HFFc6 (cell line): ENCODE results near the gene FBXL17. TPM values are rescaled to one million over a fixed set of nuclear protein-coding genes. Genes with fewer than 3 reads are reported as not detected.

Experiments used
- DNase-seq: peaks from one replicate; pipeline ENCODE4 v3.0.0-alpha.2; 2018
- H3K27ac Mint-ChIP-seq: 2 replicates; pipeline ENCODE4 v1.8.0; 2020; ENCODE audit warnings: mild to moderate bottlenecking, mixed read lengths
- H3K27me3 Mint-ChIP-seq: 2 replicates; pipeline ENCODE4 v1.8.0; 2021; ENCODE audit warnings: mild to moderate bottlenecking, moderate library complexity, mixed read lengths; ENCODE audit not compliant: insufficient read depth
- H3K36me3 Mint-ChIP-seq: 2 replicates; pipeline ENCODE4 v1.8.0; 2021; ENCODE audit warnings: low read depth, mixed read lengths
- H3K4me1 Mint-ChIP-seq: 2 replicates; pipeline ENCODE4 v1.8.0; 2020; ENCODE audit warnings: low read depth, mixed read lengths
- H3K4me3 Mint-ChIP-seq: 2 replicates; pipeline ENCODE4 v1.8.0; 2020; ENCODE audit warnings: mild to moderate bottlenecking, moderate library complexity, mixed read lengths
- H3K9me3 Mint-ChIP-seq: 2 replicates; pipeline ENCODE4 v1.8.0; 2020; ENCODE audit warnings: mild to moderate bottlenecking, mixed read lengths
- total RNA-seq, 6 experiments: library from RNA; stranded (reverse); fragmentation: NEBNext Ultra II Directional; extraction: Animal tissue kit (Norgen Biotek cat#: 25700); gene quantifications; 2 replicates in 1 of 6; 3 replicates in 5 of 6; pipeline ENCODE4 v1.2.3, GENCODE V29; 2021
- TF ChIP-seq, protein P1 (sequence below): fragments of 200-600 bp; sonication (generic); IDR thresholded peaks from 2 replicates; pipeline ENCODE4 v1.5.0; 2021; ENCODE audit warnings: antibody characterized with exemption, mild to moderate bottlenecking

FBXL17 gene
- total RNA-seq, 6 experiments from 2014 or later: 8.2 to 13.1 (median 10.8) TPM

DNA sequence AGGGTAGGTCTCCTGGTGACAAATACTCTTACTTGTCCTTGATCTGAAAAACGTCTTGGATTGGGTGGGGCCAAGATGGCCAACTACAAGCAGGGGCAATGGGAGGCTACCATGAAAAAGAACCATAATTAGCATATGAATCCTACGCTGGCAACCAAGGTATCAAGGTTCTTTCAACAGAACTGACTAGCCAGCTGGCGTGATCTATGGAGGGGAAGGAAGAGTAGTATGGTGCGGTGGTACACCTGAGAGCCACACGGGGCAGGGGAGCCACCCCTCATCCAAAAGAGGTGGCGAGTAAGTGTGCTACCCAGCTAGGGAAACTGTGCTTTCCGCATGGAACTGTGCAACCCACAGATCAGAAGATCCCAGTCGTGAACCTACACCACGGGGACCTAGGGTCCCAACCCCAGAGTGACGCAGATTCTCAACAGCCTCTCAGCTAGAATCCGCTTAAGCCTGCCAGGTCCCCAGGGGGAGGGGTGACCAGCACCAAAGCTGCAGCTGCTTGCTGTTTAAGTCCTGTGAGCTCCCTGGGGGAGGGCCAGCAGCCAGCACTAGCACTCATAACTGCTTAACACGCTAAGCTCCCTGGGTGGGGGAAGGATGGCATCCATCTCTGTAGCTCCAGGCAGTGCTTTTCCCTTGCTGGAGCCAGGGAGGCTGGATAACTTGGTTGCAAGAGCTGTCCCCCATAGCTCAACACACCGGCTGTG lies 334.8 kb downstream of the FBXL17 start:
- H3K36me3 Mint-ChIP-seq: peaks cover 7% of the 10 kb centered on the region
- no peaks in the 10 kb centered on the region for H3K4me1 Mint-ChIP-seq
- DNase-seq: no peak
- peaks cover 42% of the 10 kb centered on the region for H3K9me3 Mint-ChIP-seq
- TF ChIP-seq, protein P1, sequence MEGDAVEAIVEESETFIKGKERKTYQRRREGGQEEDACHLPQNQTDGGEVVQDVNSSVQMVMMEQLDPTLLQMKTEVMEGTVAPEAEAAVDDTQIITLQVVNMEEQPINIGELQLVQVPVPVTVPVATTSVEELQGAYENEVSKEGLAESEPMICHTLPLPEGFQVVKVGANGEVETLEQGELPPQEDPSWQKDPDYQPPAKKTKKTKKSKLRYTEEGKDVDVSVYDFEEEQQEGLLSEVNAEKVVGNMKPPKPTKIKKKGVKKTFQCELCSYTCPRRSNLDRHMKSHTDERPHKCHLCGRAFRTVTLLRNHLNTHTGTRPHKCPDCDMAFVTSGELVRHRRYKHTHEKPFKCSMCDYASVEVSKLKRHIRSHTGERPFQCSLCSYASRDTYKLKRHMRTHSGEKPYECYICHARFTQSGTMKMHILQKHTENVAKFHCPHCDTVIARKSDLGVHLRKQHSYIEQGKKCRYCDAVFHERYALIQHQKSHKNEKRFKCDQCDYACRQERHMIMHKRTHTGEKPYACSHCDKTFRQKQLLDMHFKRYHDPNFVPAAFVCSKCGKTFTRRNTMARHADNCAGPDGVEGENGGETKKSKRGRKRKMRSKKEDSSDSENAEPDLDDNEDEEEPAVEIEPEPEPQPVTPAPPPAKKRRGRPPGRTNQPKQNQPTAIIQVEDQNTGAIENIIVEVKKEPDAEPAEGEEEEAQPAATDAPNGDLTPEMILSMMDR: no peak
- H3K4me3 Mint-ChIP-seq: no peak overlapping the region
- no peak overlapping the region for H3K27ac Mint-ChIP-seq
- H3K27me3 Mint-ChIP-seq: no peaks in the 10 kb centered on the region

DNA sequence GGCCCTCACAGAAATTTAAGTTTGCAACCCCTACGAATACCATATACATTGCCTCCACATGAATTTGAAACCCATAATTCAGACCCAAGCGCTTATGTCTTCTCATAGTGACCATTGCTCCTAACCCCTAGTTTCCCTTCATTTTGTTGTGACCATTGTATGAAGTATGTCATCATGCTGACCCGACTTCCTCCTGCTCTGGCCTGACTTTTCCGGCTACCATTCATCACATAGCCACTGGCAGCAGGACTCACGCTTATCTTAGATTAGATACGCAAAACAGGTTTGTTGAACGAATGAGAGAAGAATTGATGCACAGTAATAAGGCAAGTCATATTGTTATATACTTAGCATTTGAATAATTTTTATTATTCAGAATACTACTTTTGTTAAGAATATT lies 345.4 kb downstream of the FBXL17 start:
- Mint-ChIP-seq H3K27me3 (no peaks in the 10 kb centered on the region), H3K36me3 (no peaks in the 10 kb centered on the region), H3K27ac (no peak overlapping the region), H3K4me3 (no peak overlapping the region), H3K4me1 (no peaks in the 10 kb centered on the region), H3K9me3 (no peaks in the 10 kb centered on the region; the same call in 1 of the 2 replicates)
- TF ChIP-seq, protein P1: no peak
- DNase-seq: no peak

DNA sequence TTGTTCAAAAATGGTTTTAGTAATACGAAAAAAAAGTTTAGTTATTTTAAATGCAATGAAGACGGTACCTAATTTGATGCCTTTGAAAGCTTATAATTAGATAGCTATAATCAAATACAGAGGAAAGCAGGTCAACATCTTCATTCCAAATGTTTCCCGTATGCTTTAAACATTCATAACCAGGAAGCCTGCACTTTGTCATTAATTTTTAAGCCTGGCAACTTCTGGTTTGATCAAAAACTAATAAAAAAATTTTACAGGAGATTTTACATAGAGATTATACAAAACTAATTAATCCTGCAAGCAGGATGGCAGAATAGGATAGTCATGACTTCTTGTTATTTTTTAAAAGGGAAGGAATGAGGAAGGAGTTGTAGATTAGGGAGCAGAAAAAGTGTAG lies 353.0 kb downstream of the FBXL17 start:
- DNase-seq: no peak
- Mint-ChIP-seq H3K9me3 (no peaks in the 10 kb centered on the region; the same call in 1 of the 2 replicates), H3K36me3 (no peaks in the 10 kb centered on the region), H3K27me3 (no peaks in the 10 kb centered on the region; the same call in 1 of the 2 replicates), H3K4me3 (no peak overlapping the region), H3K4me1 (peaks cover 4% of the 10 kb centered on the region; the same call in 1 of the 2 replicates), H3K27ac (no peak overlapping the region)
- TF ChIP-seq, protein P1: no peak

DNA sequence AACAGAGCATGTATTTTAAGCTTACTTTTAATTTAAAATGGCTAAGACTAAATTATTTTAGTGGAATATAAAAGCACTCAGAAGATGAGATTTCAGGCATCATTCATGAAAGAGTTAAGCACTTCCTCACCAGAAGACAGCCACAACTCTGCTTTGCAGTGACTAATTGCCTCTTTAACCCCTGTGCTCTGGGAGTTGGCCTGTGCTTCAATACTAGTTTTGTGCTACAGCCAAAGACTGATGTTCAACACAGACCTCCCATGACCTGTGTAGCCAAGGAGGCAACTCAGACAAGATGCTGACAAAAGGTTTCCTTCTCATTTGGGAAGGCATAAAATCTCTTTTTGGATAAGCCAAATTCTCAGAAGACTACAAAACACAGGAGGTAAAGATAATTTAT lies 353.5 kb downstream of the FBXL17 start:
- no peaks in the 10 kb centered on the region; the same call in 1 of the 2 replicates for H3K27me3 Mint-ChIP-seq
- no peaks in the 10 kb centered on the region for H3K36me3 Mint-ChIP-seq
- no peaks in the 10 kb centered on the region; the same call in 1 of the 2 replicates for H3K9me3 Mint-ChIP-seq
- peaks cover 4% of the 10 kb centered on the region; the same call in 1 of the 2 replicates for H3K4me1 Mint-ChIP-seq
- H3K27ac Mint-ChIP-seq: no peak overlapping the region
- no peak for DNase-seq
- no peak overlapping the region for H3K4me3 Mint-ChIP-seq
- TF ChIP-seq, protein P1: no peak

DNA sequence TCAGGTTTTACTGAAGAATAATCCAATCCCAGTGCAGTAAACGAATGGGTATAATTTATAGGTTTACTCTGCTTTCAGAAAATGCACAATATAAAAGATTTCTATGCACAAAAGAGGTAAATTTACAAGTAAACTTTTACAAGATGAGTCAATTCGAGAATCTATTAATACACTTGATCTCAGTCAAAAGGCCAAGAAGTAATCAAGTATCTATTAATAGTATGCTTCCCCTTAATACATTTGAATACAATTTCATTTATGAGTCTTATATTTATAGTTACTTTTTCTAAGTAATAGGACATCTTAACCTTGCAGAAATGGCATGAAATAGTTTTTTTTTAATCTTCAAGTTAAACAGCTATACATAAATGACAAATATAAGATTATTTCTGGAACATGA lies 355.9 kb downstream of the FBXL17 start:
- H3K4me1 Mint-ChIP-seq: peaks cover 4% of the 10 kb centered on the region; the same call in 1 of the 2 replicates
- TF ChIP-seq, protein P1: no peak
- DNase-seq: no peak
- H3K4me3 Mint-ChIP-seq: no peak overlapping the region
- no peaks in the 10 kb centered on the region for H3K36me3 Mint-ChIP-seq
- H3K27me3 Mint-ChIP-seq: no peaks in the 10 kb centered on the region; the same call in 1 of the 2 replicates
- no peaks in the 10 kb centered on the region for H3K9me3 Mint-ChIP-seq
- no peak overlapping the region for H3K27ac Mint-ChIP-seq
